Hepatocyte (in vitro differentiated cells): ENCODE data around the gene NOL9. TPM values are rescaled to one million over a fixed set of nuclear protein-coding genes. Genes with fewer than 3 reads are reported as not detected.

Experiments
- DNase-seq: peaks from one replicate; pipeline ENCODE4 v3.0.0-alpha.2; 2016; ENCODE audit warnings: low spot score
- H2AFZ ChIP-seq: fragments of 200-600 bp; sonication (generic); 2 replicates; pipeline ENCODE4 v1.6.0; 2016; ENCODE audit warnings: antibody characterized with exemption, mild to moderate bottlenecking
- H3K27ac ChIP-seq: fragments of 200-600 bp; sonication (generic); 2 replicates; pipeline ENCODE4 v1.5.1; 2016; ENCODE audit warnings: mild to moderate bottlenecking
- H3K27me3 ChIP-seq: fragments of 200-600 bp; sonication (generic); 2 replicates; pipeline ENCODE4 v1.6.1; 2016
- H3K36me3 ChIP-seq: fragments of 200-600 bp; sonication (generic); replicated peaks from 2 replicates; pipeline ENCODE4 v1.5.1; 2016; ENCODE audit warnings: low read depth; ENCODE audit not compliant: insufficient read depth
- H3K4me1 ChIP-seq: fragments of 200-600 bp; sonication (generic); 2 replicates; pipeline ENCODE4 v1.5.1; 2016; ENCODE audit warnings: mild to moderate bottlenecking, moderate library complexity; ENCODE audit not compliant: insufficient read depth
- H3K4me2 ChIP-seq: fragments of 200-600 bp; sonication (generic); 2 replicates; pipeline ENCODE4 v1.6.0; 2016
- H3K4me3 ChIP-seq: fragments of 200-600 bp; sonication (generic); 2 replicates; pipeline ENCODE4 v1.5.1; 2016; ENCODE audit warnings: mild to moderate bottlenecking
- H3K79me2 ChIP-seq: fragments of 200-600 bp; sonication (generic); 2 replicates; pipeline ENCODE4 v1.6.0; 2017; ENCODE audit warnings: mild to moderate bottlenecking
- H3K9me2 ChIP-seq: fragments of 200-600 bp; sonication (generic); replicated peaks from 2 replicates; pipeline ENCODE4 v1.6.0; 2017; ENCODE audit warnings: mild to moderate bottlenecking; ENCODE audit not compliant: insufficient read depth
- H3K9me3 ChIP-seq: fragments of 200-600 bp; sonication (generic); 2 replicates; pipeline ENCODE4 v1.5.1; 2016; ENCODE audit warnings: low read depth, mild to moderate bottlenecking
- H4K20me1 ChIP-seq: fragments of 200-600 bp; sonication (generic); 2 replicates; pipeline ENCODE4 v1.6.0; 2016; ENCODE audit warnings: mild to moderate bottlenecking; ENCODE audit not compliant: insufficient read depth, poor library complexity, severe bottlenecking
- CTCF ChIP-seq: fragments of 200-600 bp; sonication (generic); IDR thresholded peaks from 2 replicates; pipeline ENCODE4 v1.5.1; 2016; ENCODE audit warnings: antibody characterized with exemption, mild to moderate bottlenecking; ENCODE audit not compliant: poor library complexity
- EZH2 ChIP-seq: fragments of 200-600 bp; sonication (generic); IDR thresholded peaks from 2 replicates; pipeline ENCODE4 v1.6.1; 2016; ENCODE audit warnings: antibody characterized with exemption, mild to moderate bottlenecking, borderline replicate concordance
- EZH2phosphoT487 ChIP-seq: fragments of 200-600 bp; sonication (generic); IDR thresholded peaks from one replicate; pipeline ENCODE4 v1.6.1; 2018; ENCODE audit warnings: antibody characterized with exemption, mild to moderate bottlenecking, low read depth, moderate library complexity; ENCODE audit not compliant: unreplicated experiment, severe bottlenecking
- WGBS: methylation state at CpG from one replicate; pipeline ENCODE4 v1.1.6; 2016; ENCODE audit warnings: low lambda C conversion rate; ENCODE audit errors: missing lambda C conversion rate; 5-methylcytosine and 5-hydroxymethylcytosine counted together
- polyA plus RNA-seq: library from polyadenylated mRNA; unstranded; fragments of >200 nt; fragmentation: Nextera tagmentation; extraction: Ambion mirVana; gene quantifications from 2 replicates; pipeline ENCODE4 v1.2.1, GENCODE V29; 2016
- total RNA-seq: library from RNA; depleted of rRNA; stranded (reverse); fragments of >200 nt; gene quantifications from 2 replicates; pipeline ENCODE4 v1.2.3, GENCODE V29; 2014

The NOL9 gene
- total and polyA plus RNA-seq, 2 experiments from 2014 or later = 13.7 to 21.6 TPM

- DNase-seq = no peak
- WGBS = 90% methylated on average over 20 of the region's 20 CpGs
Measured at GRCh38 chr1:6509220-6509918, 44.9 kb downstream of the NOL9 start.

GRCh38 chr1:6508816-6509189 is 45.5 kb downstream of the NOL9 start:
- H3K9me3 ChIP-seq = no peaks in the 10 kb centered on the region
- H2AFZ ChIP-seq = no peak overlapping the region
- DNase-seq = no peak
- TF ChIP-seq EZH2phosphoT487 = no peak
- TF ChIP-seq CTCF = no peak
- no peak for TF ChIP-seq EZH2
- H3K9me2 ChIP-seq = no peaks in the 10 kb centered on the region
- H4K20me1 ChIP-seq = no peaks in the 10 kb centered on the region
- H3K79me2 ChIP-seq = no peaks in the 10 kb centered on the region
- H3K27me3 ChIP-seq = no peaks in the 10 kb centered on the region
- H3K36me3 ChIP-seq = no peaks in the 10 kb centered on the region
- no peak overlapping the region for H3K4me3 ChIP-seq
- no peak overlapping the region for H3K27ac ChIP-seq
- WGBS = 96% methylated on average over 11 of the region's 11 CpGs
- H3K4me1 ChIP-seq = no peaks in the 10 kb centered on the region
- no peak overlapping the region for H3K4me2 ChIP-seq

More at GRCh38 chr1:6509220-6509918, 44.9 kb downstream of the NOL9 start:
- Histone ChIP-seq H3K27ac (no peak overlapping the region), H2AFZ (no peak overlapping the region), H3K79me2 (no peaks in the 10 kb centered on the region), H3K27me3 (no peaks in the 10 kb centered on the region), H3K4me3 (no peak overlapping the region), H3K9me3 (no peaks in the 10 kb centered on the region), H3K4me2 (no peak overlapping the region), H4K20me1 (no peaks in the 10 kb centered on the region), H3K9me2 (no peaks in the 10 kb centered on the region), H3K4me1 (no peaks in the 10 kb centered on the region), H3K36me3 (no peaks in the 10 kb centered on the region)
- TF ChIP-seq EZH2phosphoT487 = no peak
- no peak for TF ChIP-seq CTCF
- TF ChIP-seq EZH2 = no peak

GRCh38 chr1:6508154-6508815 is 46.0 kb downstream of the NOL9 start:
- TF ChIP-seq EZH2phosphoT487 (no peak), EZH2 (no peak), CTCF (no peak)
- H3K4me3 ChIP-seq = no peak overlapping the region
- no peaks in the 10 kb centered on the region for H3K36me3 ChIP-seq
- DNase-seq = no peak
- H3K4me1 ChIP-seq = no peaks in the 10 kb centered on the region
- no peaks in the 10 kb centered on the region for H3K27me3 ChIP-seq
- WGBS = 86% methylated on average over 17 of the region's 18 CpGs
- no peak overlapping the region for H3K27ac ChIP-seq
- H3K9me3 ChIP-seq = no peaks in the 10 kb centered on the region
- H3K79me2 ChIP-seq = no peaks in the 10 kb centered on the region
- H2AFZ ChIP-seq = no peak overlapping the region
- no peaks in the 10 kb centered on the region for H4K20me1 ChIP-seq
- H3K9me2 ChIP-seq = no peaks in the 10 kb centered on the region
- no peak overlapping the region for H3K4me2 ChIP-seq
